Activated CD4-positive, alpha-beta T cell treated with anti-CD3 and anti-CD28 coated beads, Interleukin-2, amount 10 ng/mL, durations not matched to agents 24 days and 14 days (primary cell): ENCODE results near the gene MYLK2. TPM values are rescaled to one million over a fixed set of nuclear protein-coding genes. Genes with fewer than 3 reads are reported as not detected.

Experiments
- DNase-seq: peaks from one replicate; pipeline ENCODE4 v3.0.0; 2022
- H3K27ac Mint-ChIP-seq: one replicate; pipeline ENCODE4 v1.8.0; 2022; ENCODE audit warnings: mild to moderate bottlenecking, mixed read lengths
- H3K27me3 Mint-ChIP-seq: one replicate; pipeline ENCODE4 v1.8.0; 2022; ENCODE audit warnings: mixed read lengths
- H3K36me3 Mint-ChIP-seq: one replicate; pipeline ENCODE4 v1.8.0; 2022; ENCODE audit warnings: low read depth, mild to moderate bottlenecking, mixed read lengths
- H3K4me1 Mint-ChIP-seq: one replicate; pipeline ENCODE4 v1.8.0; 2021; ENCODE audit warnings: mixed read lengths
- H3K4me3 Mint-ChIP-seq: one replicate; pipeline ENCODE4 v1.8.0; 2022; ENCODE audit warnings: mild to moderate bottlenecking, moderate library complexity, mixed read lengths
- H3K9me3 Mint-ChIP-seq: one replicate; pipeline ENCODE4 v1.8.0; 2021; ENCODE audit warnings: mixed read lengths
- intact Hi-C: fragments of 100-400 bp; cut with micrococcal nuclease; formaldehyde crosslinking; loops from one replicate; pipeline ENCODE4 v1.15.1; 2023
- total RNA-seq: library from RNA; stranded (reverse); gene quantifications from 2 replicates; pipeline ENCODE4 v1.2.3, GENCODE V29; 2022

The MYLK2 gene
- total RNA-seq, 1 donor from 2014 or later = 0.28 TPM

GRCh38 chr20:31870726-31871617, 51.8 kb downstream of the MYLK2 start:
- H3K27ac Mint-ChIP-seq = peak overlapping the region; percentile 15
- peaks cover 66% of the 10 kb centered on the region for H3K27me3 Mint-ChIP-seq
- H3K36me3 Mint-ChIP-seq = peaks cover 2% of the 10 kb centered on the region
- peaks cover 11% of the 10 kb centered on the region for H3K4me1 Mint-ChIP-seq
- H3K4me3 Mint-ChIP-seq = peak overlapping the region; percentile 72
- H3K9me3 Mint-ChIP-seq = no peaks in the 10 kb centered on the region
- intact Hi-C loops = no loop called here
- no peak for DNase-seq

- peaks cover 2% of the 10 kb centered on the region for H3K36me3 Mint-ChIP-seq
- intact Hi-C loops = no loop called here
- peaks cover 71% of the 10 kb centered on the region for H3K27me3 Mint-ChIP-seq
- H3K4me1 Mint-ChIP-seq = peaks cover 11% of the 10 kb centered on the region
- no peaks in the 10 kb centered on the region for H3K9me3 Mint-ChIP-seq
- no peak overlapping the region for H3K27ac Mint-ChIP-seq
- DNase-seq = no peak
- H3K4me3 Mint-ChIP-seq = no peak overlapping the region
Observed at GRCh38 chr20:31871618-31871954, 52.4 kb downstream of the MYLK2 start.

GRCh38 chr20:31872406-31872805, 53.2 kb downstream of the MYLK2 start:
- Mint-ChIP-seq H3K27me3 (peaks cover 76% of the 10 kb centered on the region), H3K4me1 (peaks cover 11% of the 10 kb centered on the region), H3K9me3 (no peaks in the 10 kb centered on the region), H3K36me3 (peaks cover 2% of the 10 kb centered on the region), H3K27ac (no peak overlapping the region), H3K4me3 (no peak overlapping the region)
- intact Hi-C loops = no loop called here
- no peak for DNase-seq

GRCh38 chr20:31875671-31876070, 56.5 kb downstream of the MYLK2 start:
- no peak overlapping the region for H3K27ac Mint-ChIP-seq
- peaks cover 18% of the 10 kb centered on the region for H3K4me1 Mint-ChIP-seq
- H3K36me3 Mint-ChIP-seq = no peaks in the 10 kb centered on the region
- DNase-seq = no peak
- intact Hi-C loops = no loop called here
- H3K27me3 Mint-ChIP-seq = peaks cover 71% of the 10 kb centered on the region
- H3K9me3 Mint-ChIP-seq = no peaks in the 10 kb centered on the region
- no peak overlapping the region for H3K4me3 Mint-ChIP-seq

- H3K27ac Mint-ChIP-seq = no peak overlapping the region
- peaks cover 14% of the 10 kb centered on the region for H3K4me1 Mint-ChIP-seq
- no peaks in the 10 kb centered on the region for H3K9me3 Mint-ChIP-seq
- H3K36me3 Mint-ChIP-seq = no peaks in the 10 kb centered on the region
- intact Hi-C loops = no loop called here
- no peak overlapping the region for H3K4me3 Mint-ChIP-seq
- H3K27me3 Mint-ChIP-seq = peaks cover 58% of the 10 kb centered on the region
- no peak for DNase-seq
Observed at GRCh38 chr20:31877684-31878083, 58.5 kb downstream of the MYLK2 start.

GRCh38 chr20:31879143-31879987, 60.2 kb downstream of the MYLK2 start:
- Mint-ChIP-seq H3K4me3 (peak overlapping the region; percentile 94), H3K36me3 (no peaks in the 10 kb centered on the region)
- intact Hi-C loops = loop anchor here (1.0 kb wide), 1 partner anchor 73 kb away; the partner anchor contains the start of gene PDRG1

GRCh38 chr20:31881945-31882344, 62.8 kb downstream of the MYLK2 start:
- no peaks in the 10 kb centered on the region for H3K36me3 Mint-ChIP-seq
- H3K4me1 Mint-ChIP-seq = peaks cover 14% of the 10 kb centered on the region
- H3K4me3 Mint-ChIP-seq = no peak overlapping the region
- peaks cover 32% of the 10 kb centered on the region for H3K27me3 Mint-ChIP-seq
- intact Hi-C loops = no loop called here
- no peaks in the 10 kb centered on the region for H3K9me3 Mint-ChIP-seq
- no peak overlapping the region for H3K27ac Mint-ChIP-seq
- no peak for DNase-seq

More at GRCh38 chr20:31879143-31879987, 60.2 kb downstream of the MYLK2 start:
- peak; percentile 94 for DNase-seq
- H3K9me3 Mint-ChIP-seq = no peaks in the 10 kb centered on the region
- peaks cover 48% of the 10 kb centered on the region for H3K27me3 Mint-ChIP-seq
- H3K4me1 Mint-ChIP-seq = peaks cover 14% of the 10 kb centered on the region
- H3K27ac Mint-ChIP-seq = peak overlapping the region; percentile 82

- Mint-ChIP-seq H3K9me3 (no peaks in the 10 kb centered on the region), H3K27me3 (peaks cover 26% of the 10 kb centered on the region), H3K4me3 (no peak overlapping the region), H3K27ac (no peak overlapping the region), H3K36me3 (no peaks in the 10 kb centered on the region), H3K4me1 (peaks cover 14% of the 10 kb centered on the region)
- DNase-seq = no peak
- intact Hi-C loops = no loop called here
Observed at GRCh38 chr20:31883829-31884228, 64.7 kb downstream of the MYLK2 start.

Other genes starting within 250 kb of the MYLK2 start
- gene ID1, start 214.1 kb upstream of the MYLK2 start, total RNA-seq = 2.7 and 2.9 TPM in 2 replicates
- gene COX4I2, start 181.4 kb upstream of the MYLK2 start, total RNA-seq = not detected in 2 replicates
- 379 and 381 TPM in 2 replicates for gene BCL2L1, start 96.5 kb upstream of the MYLK2 start, total RNA-seq
- 60.1 and 61.3 TPM in 2 replicates for gene TPX2, start 80.1 kb upstream of the MYLK2 start, total RNA-seq
- gene FOXS1, start 26.2 kb downstream of the MYLK2 start, total RNA-seq = not detected in 2 replicates
- not detected in 2 replicates for gene DUSP15, start 51.2 kb downstream of the MYLK2 start, total RNA-seq
- gene TTLL9, start 51.3 kb downstream of the MYLK2 start, total RNA-seq = not detected in 2 replicates
- 18.2 and 19.3 TPM in 2 replicates for gene PDRG1, start 132.7 kb downstream of the MYLK2 start, total RNA-seq
- gene XKR7, start 148.8 kb downstream of the MYLK2 start, total RNA-seq = not detected in 2 replicates
- not detected in 2 replicates for gene CCM2L, start 191.1 kb downstream of the MYLK2 start, total RNA-seq
- gene HCK, start 232.9 kb downstream of the MYLK2 start, total RNA-seq = not detected in 2 replicates